Right lobe of liver (tissue), 4 donors: Measurements from ENCODE around the gene RUBCNL.

Experiments
- CTCF ChIP-seq, 4 donors: fragments of 200-600 bp in 3 of 4; fragments of 450-650 bp in 1 of 4; IDR thresholded peaks; one replicate each; pipeline versions ENCODE4 v1.5.1 to v1.8.0; 2016 to 2022; ENCODE audit warnings: antibody characterized with exemption in 4 of 4, mild to moderate bottlenecking in 2 of 4
- POLR2A ChIP-seq: fragments of 450-650 bp; IDR thresholded peaks from one replicate; pipeline ENCODE4 v1.6.1; 2017; ENCODE audit warnings: antibody characterized with exemption, mild to moderate bottlenecking
- donor health status: DM: no; HTN: no; CAD: no.
- donor health status: DM: no; HTN: no; CAD: no.
- donor health status: DM: no; HTN: yes; CAD: no.

- TF ChIP-seq POLR2A = no peak
- no peak for TF ChIP-seq CTCF (IDR thresholded peaks at IDR 0.05)
Observed at GRCh38 chr13:46343279-46343994, 43.6 kb downstream of the RUBCNL start.
